SK-N-MC (cell line): Measurements from ENCODE around the gene MFSD2A.

Experiments
- EZH2 ChIP-seq: fragments of 200-600 bp; sonication (generic); IDR thresholded peaks from one replicate; pipeline ENCODE4 v1.6.1; 2017; ENCODE audit warnings: antibody characterized with exemption
- POLR2AphosphoS5 ChIP-seq: IDR thresholded peaks from 2 replicates; pipeline ENCODE4 v1.6.1; 2012; ENCODE audit warnings: mild to moderate bottlenecking, low read depth, low read length, borderline replicate concordance

- no peak for TF ChIP-seq POLR2AphosphoS5
- TF ChIP-seq EZH2 = no peak
These were observed 28.6 kb upstream of the MFSD2A start for GRCh38 chr1:39926343-39926793.
